ENCODE measurements around the gene CCDC148.

The CCDC148 gene

DNA sequence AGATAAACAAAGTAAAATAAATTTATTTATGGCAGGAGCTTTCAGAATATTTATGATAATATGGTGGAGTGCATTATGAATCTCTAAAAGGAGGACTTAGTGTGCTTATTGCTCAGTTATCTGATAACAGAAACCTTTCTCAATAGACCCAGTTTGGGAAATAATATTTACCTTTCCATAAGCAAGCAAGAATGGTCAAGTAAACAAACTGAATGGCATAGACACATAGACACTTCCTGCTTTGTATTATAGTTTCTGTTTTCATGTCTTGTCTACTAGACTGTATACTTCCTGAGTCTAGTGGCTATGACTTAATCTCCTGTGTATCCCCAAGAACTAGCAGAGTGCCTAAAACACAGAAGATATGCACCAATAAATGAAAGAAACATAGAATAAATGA is 267.0 kb downstream of the CCDC148 start:
- TF ChIP-seq, protein P1, sequence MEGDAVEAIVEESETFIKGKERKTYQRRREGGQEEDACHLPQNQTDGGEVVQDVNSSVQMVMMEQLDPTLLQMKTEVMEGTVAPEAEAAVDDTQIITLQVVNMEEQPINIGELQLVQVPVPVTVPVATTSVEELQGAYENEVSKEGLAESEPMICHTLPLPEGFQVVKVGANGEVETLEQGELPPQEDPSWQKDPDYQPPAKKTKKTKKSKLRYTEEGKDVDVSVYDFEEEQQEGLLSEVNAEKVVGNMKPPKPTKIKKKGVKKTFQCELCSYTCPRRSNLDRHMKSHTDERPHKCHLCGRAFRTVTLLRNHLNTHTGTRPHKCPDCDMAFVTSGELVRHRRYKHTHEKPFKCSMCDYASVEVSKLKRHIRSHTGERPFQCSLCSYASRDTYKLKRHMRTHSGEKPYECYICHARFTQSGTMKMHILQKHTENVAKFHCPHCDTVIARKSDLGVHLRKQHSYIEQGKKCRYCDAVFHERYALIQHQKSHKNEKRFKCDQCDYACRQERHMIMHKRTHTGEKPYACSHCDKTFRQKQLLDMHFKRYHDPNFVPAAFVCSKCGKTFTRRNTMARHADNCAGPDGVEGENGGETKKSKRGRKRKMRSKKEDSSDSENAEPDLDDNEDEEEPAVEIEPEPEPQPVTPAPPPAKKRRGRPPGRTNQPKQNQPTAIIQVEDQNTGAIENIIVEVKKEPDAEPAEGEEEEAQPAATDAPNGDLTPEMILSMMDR (IDR thresholded peaks at IDR 0.05; ENCODE audit: extremely low read depth, insufficient read depth, missing control alignments): no peak
- DNase-seq (ENCODE audit: low spot score): no peak
- in situ Hi-C loops (cut with MboI; ENCODE audit: low pct_unique_long_range_greater_than_20kb, low sequenced_read_pairs, unreplicated experiment): no loop called here

DNA sequence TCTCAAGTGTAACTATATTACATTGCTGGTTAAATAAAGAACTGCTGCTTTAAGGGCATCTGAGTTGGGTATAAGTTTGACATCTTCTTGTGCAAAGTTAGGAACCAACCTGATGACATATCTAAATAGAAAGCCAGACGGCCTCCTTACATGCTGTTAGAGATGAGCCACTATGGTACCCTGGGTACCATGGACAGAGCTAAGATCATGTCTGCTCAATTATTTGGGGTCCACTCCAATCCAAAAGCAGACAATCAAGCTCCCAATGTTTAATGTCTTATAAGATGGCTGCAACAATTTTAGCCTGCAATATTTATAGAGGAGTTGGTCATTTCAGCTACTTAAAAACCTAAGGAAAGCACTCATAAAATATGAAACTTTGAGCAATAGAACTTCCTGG is 268.6 kb downstream of the CCDC148 start:
- TF ChIP-seq, protein P1 (IDR thresholded peaks at IDR 0.05; ENCODE audit: extremely low read depth, insufficient read depth, missing control alignments): no peak

DNA sequence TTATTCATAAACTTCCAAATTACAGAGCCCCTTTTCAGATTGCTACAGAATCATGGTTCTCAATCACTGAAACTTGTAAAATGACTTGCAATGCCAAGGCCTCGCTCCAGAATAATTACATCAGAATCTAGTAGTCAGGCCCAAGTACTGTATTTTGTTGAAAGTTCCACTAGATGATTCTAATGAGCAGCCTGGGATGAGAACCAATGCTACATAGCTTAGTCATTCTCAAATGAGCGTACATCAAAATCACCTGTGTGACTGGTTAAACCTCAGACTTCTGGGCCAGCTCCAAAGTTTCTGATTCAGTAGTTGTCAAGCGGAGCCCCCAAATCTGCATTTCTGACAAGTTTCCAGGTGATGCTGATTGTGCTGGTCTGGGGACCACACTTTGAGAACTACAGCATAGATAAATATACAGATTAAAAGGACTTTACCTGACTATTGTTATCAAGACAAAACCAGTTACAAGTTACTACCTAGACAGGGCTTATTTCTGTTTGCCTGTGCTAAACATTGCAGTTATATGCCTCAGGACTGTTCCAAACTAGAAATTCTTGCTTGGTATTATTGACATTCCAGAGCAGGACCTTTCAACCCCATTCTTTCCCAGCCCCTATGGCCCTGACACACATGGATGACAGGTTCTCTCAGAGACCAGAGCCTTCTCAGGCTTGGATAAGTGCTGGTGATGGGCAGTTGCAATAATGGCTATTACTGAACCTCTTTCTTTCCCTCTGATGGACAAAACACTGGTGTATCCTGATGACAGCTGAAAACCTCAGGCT is 271.8 kb downstream of the CCDC148 start:
- in situ Hi-C loops (cut with MboI; ENCODE audit: low pct_unique_long_range_greater_than_20kb, low sequenced_read_pairs, unreplicated experiment): no loop called here
- DNase-seq (ENCODE audit: low spot score): no peak

More for the DNA sequence above, 268.6 kb downstream of the CCDC148 start:
- in situ Hi-C loops (cut with MboI; ENCODE audit: low pct_unique_long_range_greater_than_20kb, low sequenced_read_pairs, unreplicated experiment): no loop called here
- DNase-seq (ENCODE audit: low spot score): no peak

DNA sequence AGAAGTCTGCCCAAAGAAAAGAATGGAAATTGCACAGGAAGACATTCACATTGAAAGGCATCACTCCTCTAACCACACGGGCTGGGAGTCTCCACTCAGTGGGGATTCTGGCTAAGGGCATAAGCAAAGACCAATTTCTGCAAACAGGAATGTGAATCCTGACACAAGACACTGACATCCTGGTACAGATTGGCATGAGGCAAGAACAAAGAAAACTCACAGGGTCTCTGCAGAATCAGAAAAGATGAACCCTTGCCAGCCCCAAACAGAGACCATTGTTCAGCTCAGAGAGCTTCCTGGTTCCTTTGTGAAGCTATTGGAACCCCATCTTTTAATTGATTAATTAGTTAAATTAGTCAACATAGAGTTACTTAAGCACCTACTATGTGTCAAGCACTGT is 272.6 kb downstream of the CCDC148 start:
- TF ChIP-seq, protein P1 (IDR thresholded peaks at IDR 0.05; ENCODE audit: extremely low read depth, insufficient read depth, missing control alignments): no peak
- in situ Hi-C loops (cut with MboI; ENCODE audit: low pct_unique_long_range_greater_than_20kb, low sequenced_read_pairs, unreplicated experiment): no loop called here
- no peak for DNase-seq (ENCODE audit: low spot score)

More for the DNA sequence above, 271.8 kb downstream of the CCDC148 start:
- TF ChIP-seq, protein P1 (IDR thresholded peaks at IDR 0.05; ENCODE audit: extremely low read depth, insufficient read depth, missing control alignments): no peak

DNA sequence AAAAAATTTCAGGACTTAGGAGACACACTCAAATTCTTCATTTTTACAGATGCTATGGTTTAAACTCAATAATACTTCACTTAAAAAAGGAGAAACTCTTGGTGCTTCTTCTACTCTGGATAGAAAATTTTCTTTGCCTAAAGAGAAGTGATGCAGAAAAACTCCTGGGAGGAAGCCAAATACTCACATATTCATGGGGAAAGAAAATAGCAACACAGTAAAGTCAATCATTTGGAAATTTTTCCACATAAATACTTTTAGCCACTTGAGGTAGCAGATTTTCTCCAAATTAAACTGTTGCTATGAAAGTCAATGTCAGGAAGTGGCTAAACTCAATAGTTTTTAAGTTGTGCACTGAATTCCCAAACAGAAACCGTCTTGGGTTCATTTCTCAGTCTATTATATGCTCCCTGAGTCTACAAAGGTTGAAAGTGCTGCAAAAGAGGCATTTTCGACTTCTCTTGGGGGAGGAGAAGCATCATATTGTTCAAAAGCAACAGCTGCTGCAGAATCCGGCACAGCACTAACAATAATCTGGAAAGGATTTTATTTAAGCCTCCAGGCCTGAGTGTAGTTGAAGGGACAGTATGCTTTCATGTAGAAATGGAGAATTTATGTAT is 273.8 kb downstream of the CCDC148 start:
- no peak for DNase-seq (ENCODE audit: low spot score)
- TF ChIP-seq, protein P1 (IDR thresholded peaks at IDR 0.05; ENCODE audit: extremely low read depth, insufficient read depth, missing control alignments): no peak
- in situ Hi-C loops (cut with MboI; ENCODE audit: low pct_unique_long_range_greater_than_20kb, low sequenced_read_pairs, unreplicated experiment): no loop called here

DNA sequence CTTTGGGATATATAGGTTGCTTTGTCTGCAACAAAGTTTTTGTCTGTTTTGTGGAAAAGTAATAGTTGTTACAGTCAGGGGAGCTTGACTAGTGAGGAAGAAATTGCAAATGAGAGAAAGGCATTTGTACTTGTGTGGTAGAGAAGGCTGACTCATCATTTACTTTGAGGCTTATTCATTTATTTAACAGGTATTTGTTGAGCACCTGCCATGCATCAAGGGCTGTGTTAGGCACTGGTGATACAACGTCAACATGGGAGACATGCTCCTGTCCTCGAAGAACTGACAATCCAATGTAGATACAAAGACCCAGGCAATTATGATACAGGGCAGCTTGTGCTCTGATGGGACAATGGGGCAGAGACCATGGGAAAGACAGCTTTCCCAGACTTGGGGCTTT is 275.4 kb downstream of the CCDC148 start:
- in situ Hi-C loops (cut with MboI; ENCODE audit: low pct_unique_long_range_greater_than_20kb, low sequenced_read_pairs, unreplicated experiment): no loop called here
- DNase-seq (ENCODE audit: low spot score): no peak
- TF ChIP-seq, protein P1 (IDR thresholded peaks at IDR 0.05; ENCODE audit: extremely low read depth, insufficient read depth, missing control alignments): no peak

Data from GM13977 (cell line).